NCI-H748 treated with DMSO at 0.1 percent for 48 hours (cell line): ENCODE data around the gene OR5K4.
"Not testable (repeated sequence)": the region's sequence is repeated elsewhere in the genome, so short reads cannot be mapped to it uniquely, and the experiment has no call there.

ENCODE experiments used
- DNase-seq: peaks from one replicate; lab custom pipeline; 2025; lab: John Stamatoyannopoulos, UW

Gene OR5K4

GRCh38 chr3:98371186-98371585 lies 17.5 kb downstream of the OR5K4 start:
- no peak for DNase-seq

GRCh38 chr3:98371853-98372252 lies 18.2 kb downstream of the OR5K4 start:
- no peak for DNase-seq

GRCh38 chr3:98372445-98372844 lies 18.8 kb downstream of the OR5K4 start:
- DNase-seq: no peak

- DNase-seq: no peak
Measured at GRCh38 chr3:98376631-98377030, 23.0 kb downstream of the OR5K4 start.

GRCh38 chr3:98388147-98388546 lies 34.5 kb downstream of the OR5K4 start:
- DNase-seq: no peak

GRCh38 chr3:98390366-98390765 lies 36.7 kb downstream of the OR5K4 start, which contains the start of gene OR5K3:
Gene OR5K3 (plus strand): TSS chr3:98390666. CDS start chr3:98390666, 0 bp downstream.
- DNase-seq: no peak

- DNase-seq: no peak
Measured at GRCh38 chr3:98395101-98395500, 41.4 kb downstream of the OR5K4 start.

- DNase-seq: not testable (repeated sequence)
Measured at GRCh38 chr3:98396482-98396881, 42.8 kb downstream of the OR5K4 start.

GRCh38 chr3:98398513-98398912 lies 44.9 kb downstream of the OR5K4 start:
- DNase-seq: no peak

- DNase-seq: no peak
Measured at GRCh38 chr3:98402507-98402906, 48.9 kb downstream of the OR5K4 start.

GRCh38 chr3:98404010-98404409 lies 50.4 kb downstream of the OR5K4 start:
- no peak for DNase-seq
